GM21825 (cell line): ENCODE measurements around the gene DIPK2A.

Experiments
- ATAC-seq: cut with Tn5 transposase; IDR thresholded peaks from one replicate; pipeline ENCODE4 v1.9.1; 2021; ENCODE audit warnings: mild to moderate bottlenecking, moderate library complexity; ENCODE audit not compliant: unreplicated experiment

Gene DIPK2A, protein sequence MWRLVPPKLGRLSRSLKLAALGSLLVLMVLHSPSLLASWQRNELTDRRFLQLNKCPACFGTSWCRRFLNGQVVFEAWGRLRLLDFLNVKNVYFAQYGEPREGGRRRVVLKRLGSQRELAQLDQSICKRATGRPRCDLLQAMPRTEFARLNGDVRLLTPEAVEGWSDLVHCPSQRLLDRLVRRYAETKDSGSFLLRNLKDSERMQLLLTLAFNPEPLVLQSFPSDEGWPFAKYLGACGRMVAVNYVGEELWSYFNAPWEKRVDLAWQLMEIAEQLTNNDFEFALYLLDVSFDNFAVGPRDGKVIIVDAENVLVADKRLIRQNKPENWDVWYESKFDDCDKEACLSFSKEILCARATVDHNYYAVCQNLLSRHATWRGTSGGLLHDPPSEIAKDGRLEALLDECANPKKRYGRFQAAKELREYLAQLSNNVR

DNA sequence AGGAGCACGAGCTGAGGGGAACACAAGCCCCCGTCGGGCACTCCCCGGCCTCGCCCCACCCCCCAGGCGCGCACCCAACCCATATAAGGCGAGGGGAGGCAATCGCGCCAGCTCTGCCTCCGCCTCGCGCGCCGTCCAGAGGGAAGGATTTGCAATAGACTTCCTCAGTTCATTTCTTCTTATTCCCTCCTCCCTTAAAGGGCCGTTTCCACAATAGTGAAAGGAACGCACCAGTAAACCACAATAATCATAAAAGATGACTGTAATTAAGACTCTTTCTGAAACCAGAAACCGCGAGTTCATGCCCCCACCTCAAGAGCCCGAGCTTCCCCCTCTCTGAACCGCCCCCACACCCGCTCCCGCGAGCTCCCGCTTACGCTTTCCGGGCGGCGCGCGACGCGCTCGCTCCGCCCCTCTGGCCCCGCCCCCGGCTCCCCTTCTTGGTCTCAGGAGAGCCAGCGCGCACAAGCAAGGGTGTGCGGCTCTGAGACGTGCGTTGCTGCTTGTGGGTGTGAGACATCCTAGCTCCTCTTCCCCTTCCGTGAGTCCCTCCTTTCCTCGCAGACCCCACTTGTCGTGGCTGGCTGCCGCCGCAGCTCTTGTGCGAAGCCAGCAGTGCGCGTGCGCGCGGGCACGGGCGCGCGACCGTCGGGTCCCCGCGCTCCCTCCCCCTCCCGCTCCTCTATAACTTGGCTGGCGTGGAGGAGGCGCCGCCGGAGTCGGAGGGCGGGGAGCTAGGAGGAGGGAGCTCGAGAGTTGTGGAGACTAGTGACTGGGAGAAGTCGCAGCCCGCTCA, at the start of gene DIPK2A:
Gene DIPK2A, plus strand, starts transcription at position 465 of the 796 bp plus-strand sequence. CDS start 510 bp downstream, outside the sequence.
- peak; percentile 52 for ATAC-seq

- peak; percentile 63 for ATAC-seq
Observed at GRCh38 chr3:143924522-143925285, 46.9 kb upstream of the DIPK2A start.

DNA sequence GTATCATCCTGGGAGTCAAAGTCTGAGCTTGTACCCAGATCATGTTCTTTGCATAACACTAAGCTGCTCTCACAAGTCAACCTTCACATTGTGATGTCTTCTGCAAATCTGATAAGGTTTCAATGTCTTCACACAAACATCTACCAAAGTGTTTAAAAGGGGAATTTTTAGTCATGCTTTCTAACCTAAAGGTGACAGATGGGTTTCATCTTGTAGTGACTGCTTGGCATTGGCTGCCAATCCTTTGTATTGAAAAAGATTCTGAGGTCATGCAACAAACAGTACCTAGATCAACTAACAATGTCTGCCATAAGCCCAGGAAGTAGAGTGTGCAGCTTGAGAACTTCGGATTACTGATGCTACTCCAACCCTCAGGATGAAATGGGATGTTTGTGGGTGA, 43.6 kb upstream of the DIPK2A start:
- no peak for ATAC-seq

GRCh38 chr3:143928541-143929255, 42.9 kb upstream of the DIPK2A start:
- ATAC-seq = no peak

GRCh38 chr3:143934791-143935190, 36.8 kb upstream of the DIPK2A start:
- ATAC-seq = no peak

GRCh38 chr3:143935678-143936077, 35.9 kb upstream of the DIPK2A start:
- no peak for ATAC-seq

DNA sequence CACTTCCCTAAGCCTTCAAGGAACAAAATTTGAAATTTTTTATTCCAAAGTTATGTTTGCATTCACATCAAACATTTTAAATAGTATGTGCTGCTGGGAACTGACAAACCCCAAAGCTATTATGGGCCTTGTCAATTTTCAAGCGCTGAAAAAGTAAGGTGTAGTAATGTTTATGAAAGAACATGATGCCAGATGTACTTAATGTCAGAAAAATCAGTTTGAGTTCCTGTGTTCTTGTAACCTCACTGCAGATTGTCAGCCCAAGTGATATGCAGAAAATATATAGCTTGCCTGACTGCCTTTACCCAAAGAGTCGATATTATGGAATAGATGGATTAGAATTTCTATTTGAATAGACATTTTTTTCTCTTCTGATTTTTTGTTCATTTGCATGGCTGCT, 20.8 kb upstream of the DIPK2A start:
- ATAC-seq = no peak

DNA sequence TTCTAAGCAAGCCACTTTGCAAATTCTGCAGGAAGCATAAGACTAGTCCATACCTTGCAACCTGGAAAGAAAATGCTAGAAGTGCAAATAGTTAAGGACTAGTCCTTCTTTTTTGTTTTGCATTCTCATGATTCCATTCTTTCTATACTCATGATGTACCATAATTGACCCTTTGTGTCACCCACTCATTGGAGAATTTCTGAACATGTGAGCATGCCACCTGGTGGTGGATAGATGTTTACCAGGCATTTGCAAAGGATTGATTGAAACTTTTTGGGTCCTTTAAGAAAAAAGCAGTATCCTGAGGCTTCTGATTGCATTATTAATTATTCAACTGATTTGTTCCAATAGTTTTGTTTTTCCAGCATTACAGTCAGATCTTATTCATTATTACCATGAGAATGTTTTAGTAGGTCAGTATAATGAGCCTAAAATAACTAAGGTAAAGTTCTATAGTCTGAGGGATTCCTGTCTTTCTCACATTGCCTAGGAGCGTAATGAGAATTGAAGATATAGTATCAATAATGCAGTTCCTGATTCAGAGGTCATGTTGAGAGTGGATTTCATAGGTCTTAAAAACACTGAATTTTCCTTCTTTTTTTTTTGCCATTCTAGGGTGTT, 20.2 kb upstream of the DIPK2A start:
- ATAC-seq = peak; percentile 73

DNA sequence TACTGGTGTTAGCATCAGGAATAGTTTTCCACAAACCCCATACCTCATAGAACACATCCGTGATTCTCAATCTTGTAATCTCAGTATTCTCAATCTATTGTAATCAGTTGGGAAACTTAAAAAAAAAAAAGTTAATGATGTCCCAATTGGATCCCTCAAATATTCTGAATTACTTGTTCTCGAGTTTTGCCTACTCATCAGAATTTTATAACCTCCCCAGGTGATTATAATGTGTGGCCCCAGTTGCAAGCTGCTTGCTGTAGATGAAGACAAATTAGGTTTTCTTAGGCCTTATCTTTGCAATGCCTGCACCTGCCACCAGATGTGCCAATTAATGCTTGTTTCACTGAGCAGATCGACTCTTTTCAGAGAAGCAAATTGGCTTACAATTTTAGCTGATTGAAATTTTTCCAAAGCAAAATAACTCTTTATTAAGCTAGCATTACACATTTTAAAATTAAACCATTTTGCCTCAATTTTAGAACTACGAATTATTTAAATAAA, 19.0 kb upstream of the DIPK2A start:
- ATAC-seq = no peak

GRCh38 chr3:143955113-143955512, 16.5 kb upstream of the DIPK2A start:
- no peak for ATAC-seq

- no peak for ATAC-seq
Observed at GRCh38 chr3:143956838-143957237, 14.8 kb upstream of the DIPK2A start.

DNA sequence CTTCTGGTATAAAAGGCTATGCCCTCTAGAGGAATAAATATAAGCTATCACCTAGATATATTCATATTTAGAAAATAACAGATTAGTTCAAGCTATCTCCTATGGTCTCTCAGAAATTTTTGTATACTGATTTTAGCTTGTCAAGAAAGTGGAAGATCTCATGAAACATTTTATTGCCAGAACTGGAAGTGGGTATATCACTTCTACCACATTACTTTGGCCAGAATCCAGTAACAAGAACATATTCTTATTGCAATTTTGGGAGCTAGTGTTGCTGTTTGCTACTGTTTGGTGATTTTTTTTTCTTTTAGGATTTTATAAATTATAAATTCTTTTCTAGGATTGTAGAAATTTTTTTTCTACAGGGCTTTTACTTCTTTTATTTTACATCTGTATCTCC, 14.2 kb upstream of the DIPK2A start:
- ATAC-seq = no peak

- ATAC-seq = no peak
Observed at GRCh38 chr3:143958966-143959365, 12.7 kb upstream of the DIPK2A start.

- ATAC-seq = no peak
Observed at GRCh38 chr3:143961342-143961741, 10.3 kb upstream of the DIPK2A start.

DNA sequence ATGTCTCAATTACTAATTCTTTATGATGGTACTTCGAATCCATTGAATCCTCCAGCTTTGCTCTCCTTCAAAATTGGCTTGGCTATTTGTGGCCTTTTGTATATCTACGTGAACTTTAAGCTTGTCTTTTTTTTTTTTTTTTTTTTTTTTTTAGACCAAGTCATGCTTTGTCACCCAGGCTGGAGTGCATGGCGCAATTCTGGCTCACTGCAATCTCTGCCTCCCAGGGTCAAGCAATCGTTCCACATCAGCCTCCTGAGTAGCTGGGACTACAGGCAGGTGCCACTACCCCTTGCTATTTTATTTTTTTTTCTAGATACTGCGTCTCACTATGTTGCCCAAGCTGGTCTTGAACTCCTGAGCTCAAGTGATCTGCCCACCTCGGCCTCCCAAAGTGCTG, 7.7 kb upstream of the DIPK2A start:
- no peak for ATAC-seq

DNA sequence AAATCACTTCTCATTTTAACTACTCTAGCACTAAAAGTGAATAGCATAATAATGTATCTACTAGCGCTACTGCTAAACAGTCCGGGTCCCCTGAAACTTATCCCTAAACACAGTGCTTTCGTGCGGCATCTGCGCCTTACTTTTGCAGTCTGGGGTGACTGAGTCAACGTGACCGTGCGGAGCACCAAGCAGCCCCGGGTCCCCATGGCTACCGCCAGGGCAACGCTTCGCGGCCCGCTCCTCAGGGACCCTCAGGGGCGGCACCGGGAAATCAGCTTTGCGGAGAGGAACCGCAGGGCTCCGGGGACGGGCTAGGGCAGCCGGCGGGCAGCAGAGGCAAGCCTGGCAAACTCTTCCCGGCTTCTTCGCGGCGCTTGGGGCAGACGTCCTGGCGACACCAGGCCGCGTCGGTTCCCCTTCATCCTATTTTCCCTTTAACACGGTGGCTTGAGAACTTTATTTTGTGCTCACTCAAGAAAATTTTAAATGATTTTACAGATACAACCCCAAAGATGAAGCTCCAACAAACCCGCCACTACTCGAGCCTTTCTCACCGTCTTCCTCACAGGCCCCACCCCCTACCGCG, 757 bp upstream of the DIPK2A start:
- ATAC-seq = peak; percentile 19

DNA sequence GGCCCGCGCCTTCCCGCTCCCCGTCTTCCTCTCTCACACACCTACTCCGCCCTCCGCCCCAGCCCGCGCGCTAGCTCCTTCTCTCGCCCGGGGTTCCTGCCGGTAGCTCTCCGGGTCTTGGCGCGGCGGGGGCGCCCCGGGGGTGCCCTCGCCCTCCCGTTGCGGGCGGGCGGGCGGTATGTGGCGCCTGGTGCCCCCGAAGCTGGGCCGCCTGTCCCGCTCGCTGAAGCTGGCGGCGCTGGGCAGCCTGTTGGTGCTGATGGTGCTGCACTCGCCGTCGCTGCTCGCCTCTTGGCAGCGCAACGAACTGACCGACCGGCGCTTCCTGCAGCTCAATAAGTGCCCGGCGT, 507 bp downstream of the DIPK2A start:
- ATAC-seq = no peak

DNA sequence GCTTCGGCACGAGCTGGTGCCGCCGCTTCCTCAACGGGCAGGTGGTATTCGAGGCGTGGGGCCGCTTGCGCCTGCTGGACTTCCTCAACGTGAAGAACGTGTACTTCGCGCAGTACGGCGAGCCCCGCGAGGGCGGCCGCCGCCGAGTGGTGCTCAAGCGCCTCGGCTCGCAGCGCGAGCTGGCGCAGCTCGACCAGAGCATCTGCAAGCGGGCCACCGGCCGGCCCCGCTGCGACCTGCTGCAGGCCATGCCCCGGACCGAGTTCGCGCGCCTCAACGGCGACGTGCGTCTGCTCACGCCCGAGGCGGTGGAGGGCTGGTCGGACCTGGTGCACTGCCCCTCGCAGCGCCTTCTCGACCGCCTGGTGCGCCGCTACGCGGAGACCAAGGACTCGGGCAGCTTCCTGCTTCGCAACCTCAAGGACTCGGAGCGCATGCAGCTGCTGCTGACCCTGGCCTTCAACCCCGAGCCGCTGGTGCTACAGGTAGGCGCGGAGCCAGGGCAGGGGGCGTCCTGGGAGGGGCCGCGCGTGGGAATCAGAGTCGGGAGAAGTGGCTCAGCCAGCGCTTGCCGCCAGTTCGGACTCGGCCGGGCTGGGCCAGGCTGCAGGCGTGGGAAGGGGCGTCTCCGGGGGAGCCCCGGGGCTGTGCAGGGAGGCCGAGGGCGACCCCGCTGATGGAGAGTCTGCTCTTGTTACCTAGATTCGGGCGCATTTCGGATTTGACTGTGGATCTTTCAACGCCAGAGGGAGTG, 1.1 kb downstream of the DIPK2A start:
- peak; percentile 28 for ATAC-seq
